ENCODE data around the gene SOBP. TPM values are rescaled to one million over a fixed set of nuclear protein-coding genes. Genes with fewer than 3 reads are reported as not detected.

SOBP gene
- total RNA-seq, 4 donors from 2014 or later = 5.6 to 21.4 (median 18.1) TPM

GRCh38 chr6:107533415-107534059 lies 43.6 kb downstream of the SOBP start:
- intact Hi-C loops (cut with DNase I) = no loop called here
- Histone ChIP-seq H3K27ac (no peak overlapping the region), H3K9me3 (no peaks in the 10 kb centered on the region), H3K36me3 (no peaks in the 10 kb centered on the region), H3K4me3 (replicated peaks in 1 of 3) (no peak overlapping the region), H3K4me1 (peaks cover 0 to 2% of the 10 kb centered on the region in 2 donors), H3K27me3 (no peaks in the 10 kb centered on the region)
- TF ChIP-seq POLR2A (IDR thresholded peaks at IDR 0.05) (no peak), CTCF (IDR thresholded peaks at IDR 0.05) (no peak)
- 93 to 94% methylated on average over 11 of the region's 11 CpGs for WGBS, 2 donors
- no peak for DNase-seq

GRCh38 chr6:107534571-107535141 lies 44.7 kb downstream of the SOBP start:
- intact Hi-C loops (cut with DNase I) = no loop called here
- TF ChIP-seq CTCF (IDR thresholded peaks at IDR 0.05) = no peak
- no peak for TF ChIP-seq POLR2A (IDR thresholded peaks at IDR 0.05)
- Histone ChIP-seq H3K4me3 (replicated peaks in 1 of 3) (no peak overlapping the region), H3K27me3 (no peaks in the 10 kb centered on the region), H3K27ac (no peak overlapping the region), H3K9me3 (no peaks in the 10 kb centered on the region), H3K4me1 (peaks cover 8 to 11% of the 10 kb centered on the region in 2 donors), H3K36me3 (no peaks in the 10 kb centered on the region)
- DNase-seq = no peak
- WGBS, 2 donors = 63 to 67% methylated on average over 5 of the region's 5 CpGs

- TF ChIP-seq CTCF (IDR thresholded peaks at IDR 0.05) = no peak
- TF ChIP-seq POLR2A (IDR thresholded peaks at IDR 0.05) = no peak
- Histone ChIP-seq H3K4me1 (peaks cover 18 to 19% of the 10 kb centered on the region in 2 donors), H3K9me3 (no peaks in the 10 kb centered on the region), H3K27me3 (no peaks in the 10 kb centered on the region), H3K4me3 (replicated peaks in 1 of 3) (no peak overlapping the region), H3K36me3 (no peaks in the 10 kb centered on the region), H3K27ac (no peak overlapping the region)
- intact Hi-C loops (cut with DNase I) = no loop called here
- no peak for DNase-seq
- WGBS, 2 donors = 95 to 100% methylated on average over 1 of the region's 1 CpG
Observed at GRCh38 chr6:107535626-107536025, 45.7 kb downstream of the SOBP start.

- Histone ChIP-seq H3K27ac (no peak overlapping the region), H3K4me3 (replicated peaks in 1 of 3) (no peak overlapping the region), H3K4me1 (peaks cover 20 to 23% of the 10 kb centered on the region in 2 donors), H3K9me3 (no peaks in the 10 kb centered on the region), H3K27me3 (no peaks in the 10 kb centered on the region), H3K36me3 (no peaks in the 10 kb centered on the region)
- DNase-seq = no peak
- no peak for TF ChIP-seq POLR2A (IDR thresholded peaks at IDR 0.05)
- TF ChIP-seq CTCF (IDR thresholded peaks at IDR 0.05) = no peak
- intact Hi-C loops (cut with DNase I) = no loop called here
- 88 to 90% methylated on average over 6 of the region's 6 CpGs for WGBS, 2 donors
Observed at GRCh38 chr6:107536180-107536961, 46.5 kb downstream of the SOBP start.

- 96 to 100% methylated on average over 3 of the region's 3 CpGs for WGBS, 2 donors
- Histone ChIP-seq H3K4me3 (replicated peaks in 1 of 3) (no peak overlapping the region), H3K36me3 (no peaks in the 10 kb centered on the region), H3K9me3 (no peaks in the 10 kb centered on the region), H3K27me3 (no peaks in the 10 kb centered on the region), H3K4me1 (peaks cover 20 to 23% of the 10 kb centered on the region in 2 donors), H3K27ac (no peak overlapping the region)
- intact Hi-C loops (cut with DNase I) = no loop called here
- no peak for DNase-seq
- TF ChIP-seq POLR2A (IDR thresholded peaks at IDR 0.05) (no peak), CTCF (IDR thresholded peaks at IDR 0.05) (no peak)
Observed at GRCh38 chr6:107537559-107537958, 47.6 kb downstream of the SOBP start.

Measured in thyroid gland (tissue), 4 donors.